HG03520 (cell line): Measurements from ENCODE around the gene KLHL30.

ENCODE experiments used
- ATAC-seq: cut with Tn5 transposase; IDR thresholded peaks from one replicate; pipeline ENCODE4 v1.9.1; 2021; ENCODE audit warnings: mild to moderate bottlenecking, moderate library complexity; ENCODE audit not compliant: unreplicated experiment

The KLHL30 gene, protein sequence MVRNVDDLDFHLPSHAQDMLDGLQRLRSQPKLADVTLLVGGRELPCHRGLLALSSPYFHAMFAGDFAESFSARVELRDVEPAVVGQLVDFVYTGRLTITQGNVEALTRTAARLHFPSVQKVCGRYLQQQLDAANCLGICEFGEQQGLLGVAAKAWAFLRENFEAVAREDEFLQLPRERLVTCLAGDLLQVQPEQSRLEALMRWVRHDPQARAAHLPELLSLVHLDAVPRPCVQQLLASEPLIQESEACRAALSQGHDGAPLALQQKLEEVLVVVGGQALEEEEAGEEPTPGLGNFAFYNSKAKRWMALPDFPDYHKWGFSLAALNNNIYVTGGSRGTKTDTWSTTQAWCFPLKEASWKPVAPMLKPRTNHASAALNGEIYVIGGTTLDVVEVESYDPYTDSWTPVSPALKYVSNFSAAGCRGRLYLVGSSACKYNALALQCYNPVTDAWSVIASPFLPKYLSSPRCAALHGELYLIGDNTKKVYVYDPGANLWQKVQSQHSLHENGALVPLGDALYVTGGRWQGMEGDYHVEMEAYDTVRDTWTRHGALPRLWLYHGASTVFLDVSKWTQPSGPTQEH

DNA sequence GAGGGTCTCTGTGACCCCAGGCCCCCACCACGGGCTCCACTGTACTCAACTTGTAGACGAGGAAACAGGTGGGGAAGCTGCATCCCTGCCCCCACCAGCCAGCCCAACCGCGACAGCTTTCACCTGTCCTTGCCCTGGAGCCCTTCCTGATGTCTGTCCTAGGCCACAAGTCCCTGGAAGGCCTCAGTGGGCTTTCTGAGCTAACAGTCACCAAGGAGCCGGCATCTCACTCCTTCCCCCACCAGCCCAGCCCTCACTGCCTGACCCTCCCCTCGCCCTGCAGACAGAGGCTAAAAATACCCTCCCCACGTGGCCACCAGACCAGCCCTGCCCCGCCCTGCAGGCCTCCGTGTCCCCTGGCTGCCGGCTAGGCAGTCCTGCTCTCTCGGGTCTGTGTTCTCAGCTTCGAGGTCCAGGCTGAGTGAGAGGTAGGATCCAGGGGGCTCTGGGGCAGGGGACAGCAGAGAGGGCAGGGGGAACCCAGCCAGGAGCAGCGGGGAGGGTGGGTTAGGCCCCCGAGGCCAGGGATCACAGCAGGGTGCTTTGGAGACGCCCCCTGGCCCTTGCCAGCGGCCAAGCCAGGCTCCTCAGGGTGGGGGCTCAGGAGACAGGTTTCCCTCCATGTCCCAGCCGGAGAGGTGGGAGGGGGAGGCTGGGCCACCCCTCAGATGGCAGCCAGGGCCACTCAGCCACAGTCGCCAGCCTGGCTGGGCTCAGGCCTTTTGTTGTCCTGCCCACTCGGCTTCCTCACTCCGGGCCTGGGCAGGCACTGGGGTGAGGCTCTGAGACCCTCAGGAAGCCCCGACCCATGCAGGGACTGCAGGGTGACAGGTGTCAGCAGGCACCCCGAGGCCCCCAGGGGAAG is at the start of gene KLHL30:
TSS of gene KLHL30 (plus strand) at position 338 of the 865 bp plus-strand sequence. CDS start 2,087 bp downstream, outside the sequence.
- ATAC-seq, result no peak

DNA sequence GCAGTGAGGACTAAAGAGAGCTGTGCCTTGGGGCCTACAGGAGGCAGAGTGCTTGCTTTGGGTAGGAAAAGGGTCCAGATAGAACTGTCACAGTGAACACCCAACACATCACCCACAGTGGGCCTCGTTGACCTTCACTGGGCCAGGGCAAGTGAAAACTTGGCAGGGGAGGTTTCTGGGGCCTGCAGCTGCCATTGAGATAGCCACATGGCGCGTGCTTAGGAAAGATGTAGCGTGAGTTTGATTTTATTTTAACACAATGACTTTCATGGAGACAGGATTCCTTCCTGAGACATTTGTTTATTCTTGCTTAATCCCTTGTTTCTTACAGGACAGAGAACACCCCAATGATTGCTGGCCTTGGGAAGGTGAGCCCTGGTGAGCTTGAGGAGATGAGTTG is 47.6 kb upstream of the KLHL30 start:
- no peak for ATAC-seq

GRCh38 chr2:238091436-238092060 is 46.9 kb upstream of the KLHL30 start:
- ATAC-seq, result no peak

- no peak for ATAC-seq
These were observed 45.9 kb upstream of the KLHL30 start for GRCh38 chr2:238092486-238093035.

GRCh38 chr2:238093181-238094140 is 45.0 kb upstream of the KLHL30 start:
- ATAC-seq, result no peak

- ATAC-seq, result no peak
These were observed 43.9 kb upstream of the KLHL30 start for GRCh38 chr2:238094438-238095022.

- no peak for ATAC-seq
These were observed 43.3 kb upstream of the KLHL30 start for GRCh38 chr2:238095143-238095542.

DNA sequence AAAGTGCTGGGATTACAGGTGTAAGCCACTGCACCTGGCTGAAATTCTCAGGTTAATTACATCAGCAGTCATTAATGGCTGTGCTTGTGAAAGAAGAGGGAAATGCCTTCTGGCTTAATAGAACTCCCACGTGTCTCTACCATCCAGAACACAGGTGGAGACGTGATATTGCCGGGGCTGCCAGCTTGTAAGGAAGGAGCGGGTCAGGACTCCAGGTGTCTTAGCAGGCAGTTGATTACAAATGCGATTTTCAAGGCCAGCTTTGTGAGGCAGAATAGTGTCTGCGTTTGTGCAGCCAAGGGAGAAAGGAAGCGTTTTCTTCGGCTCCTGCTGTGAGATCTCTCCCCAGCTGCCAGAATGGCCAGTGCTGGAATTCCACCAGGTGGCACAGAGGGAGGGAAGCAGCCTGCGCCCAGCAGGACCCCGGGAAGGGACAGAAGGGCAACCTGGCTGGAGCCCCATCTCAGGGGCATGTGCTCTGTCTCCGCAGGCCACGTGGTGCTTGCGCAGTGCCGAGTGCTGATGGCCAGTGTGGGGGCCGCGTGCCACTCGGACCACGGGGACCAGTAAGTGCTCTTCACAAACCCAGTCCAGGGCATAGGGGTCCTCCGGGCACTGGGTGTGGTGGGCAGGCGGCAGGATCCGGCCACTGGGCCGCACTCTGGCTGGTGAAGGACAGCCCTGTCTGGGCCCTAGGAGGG is 42.0 kb upstream of the KLHL30 start:
- ATAC-seq, result no peak

DNA sequence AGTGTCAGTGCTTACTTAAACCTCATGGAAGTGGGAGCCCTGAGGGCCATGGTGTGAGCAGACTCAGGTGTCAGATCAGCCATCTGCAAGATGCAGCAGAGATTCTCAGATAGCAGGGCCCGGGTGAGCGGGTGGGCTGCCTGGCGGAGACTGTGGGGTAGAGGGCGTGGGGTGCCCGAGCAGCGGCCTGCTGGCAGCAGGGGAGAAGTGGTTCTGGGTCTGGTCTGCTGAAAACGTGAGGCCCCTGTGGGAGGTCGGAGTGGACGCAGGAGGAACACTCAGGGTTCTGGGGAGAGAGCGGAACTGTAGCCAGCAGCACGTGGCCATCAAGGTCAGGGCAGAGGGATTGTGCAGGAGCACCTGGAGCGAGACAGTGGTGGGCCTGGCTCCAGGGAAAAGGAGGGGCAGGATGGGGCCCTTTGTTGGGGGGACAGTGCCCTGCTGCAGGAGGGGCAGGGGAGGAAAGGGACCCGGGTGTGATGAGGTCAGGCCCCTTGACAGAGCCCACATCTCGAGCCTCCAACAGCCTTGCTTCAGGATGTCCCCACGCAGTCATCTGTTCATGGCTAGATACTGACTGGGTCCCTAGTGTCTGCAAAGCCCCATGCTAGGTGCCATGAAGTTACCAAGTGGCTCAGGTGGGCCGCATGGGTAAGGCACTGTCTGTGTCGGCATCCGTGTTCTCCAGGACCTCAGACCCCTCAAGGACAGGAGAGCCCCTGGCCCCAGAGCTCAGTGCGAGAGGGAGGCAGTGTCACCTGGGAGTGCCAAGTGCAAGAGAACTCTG is 41.1 kb upstream of the KLHL30 start:
- ATAC-seq, result no peak

GRCh38 chr2:238097988-238098871 is 40.2 kb upstream of the KLHL30 start:
- ATAC-seq, result peak; percentile 58

GRCh38 chr2:238098901-238099713 is 39.4 kb upstream of the KLHL30 start:
- ATAC-seq, result peak; percentile 25

DNA sequence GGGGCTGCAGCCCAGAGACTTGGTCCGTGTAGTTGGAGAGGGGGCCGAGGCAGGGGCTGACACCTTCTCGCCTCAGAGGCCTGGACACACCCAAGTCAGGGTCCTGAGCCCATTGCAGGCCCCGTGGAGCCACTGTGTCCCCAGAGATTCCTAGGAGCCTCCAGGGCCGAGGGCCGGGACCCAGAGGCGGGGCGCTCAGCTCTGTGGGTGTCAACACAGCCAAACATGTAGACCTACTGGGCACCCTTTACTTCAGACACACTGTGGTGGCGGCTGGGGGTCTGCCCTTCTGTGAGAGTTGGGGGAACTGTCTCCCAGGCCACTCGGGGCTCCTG is 38.8 kb upstream of the KLHL30 start:
- ATAC-seq, result no peak

- ATAC-seq, result no peak
These were observed 38.2 kb upstream of the KLHL30 start, which contains the start of gene ESPNL for GRCh38 chr2:238100049-238100820. ESPNL (plus strand) TSS chr2:238100340; CDS start chr2:238100420, 80 bp downstream.

DNA sequence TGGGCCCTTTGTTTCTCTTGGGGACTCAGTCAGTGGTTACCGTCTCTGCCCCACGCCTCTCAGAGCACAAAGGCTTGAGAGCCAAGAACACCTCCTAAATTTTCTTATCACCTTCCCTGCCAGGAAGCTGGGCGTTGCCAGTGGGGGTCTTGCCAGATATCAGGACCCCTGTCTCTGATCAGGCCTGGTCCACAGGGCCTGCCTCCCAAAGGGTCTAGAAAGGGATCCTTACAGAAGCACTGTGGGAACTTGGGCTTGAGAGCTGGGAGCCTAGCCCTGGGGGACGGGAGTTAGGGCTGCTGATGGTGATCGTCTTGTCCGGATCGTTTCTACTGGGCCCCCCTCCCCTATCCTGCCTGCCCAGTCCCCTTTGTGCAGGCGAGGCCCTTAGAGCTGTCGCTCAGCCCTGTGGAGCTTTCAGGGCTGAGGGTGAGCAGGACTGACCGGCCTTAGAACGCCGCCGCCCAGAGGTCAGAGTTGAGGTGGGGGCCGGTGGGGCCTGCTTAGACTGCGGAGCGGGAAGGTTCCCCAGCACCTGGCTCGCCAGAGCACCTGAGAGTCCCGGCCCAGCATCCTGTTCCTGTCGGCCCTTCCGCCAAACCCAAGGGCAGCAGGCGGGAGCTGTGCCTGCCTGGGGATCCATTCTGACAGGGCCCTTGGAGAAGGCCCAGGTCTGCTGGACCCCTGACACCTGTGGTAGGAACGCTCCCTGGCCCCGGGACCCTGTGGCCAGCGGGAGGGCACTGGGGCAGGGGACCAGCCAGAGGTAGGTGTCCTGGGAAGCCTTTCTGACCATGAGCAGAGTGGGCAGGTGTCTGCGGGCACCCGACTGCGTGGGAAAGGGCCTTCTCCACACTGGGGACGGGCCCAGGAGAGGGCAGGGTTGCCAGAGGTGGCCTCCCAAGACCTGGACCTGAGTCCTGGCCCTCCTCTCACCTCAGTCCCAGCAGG is 37.4 kb upstream of the KLHL30 start:
- ATAC-seq, result no peak
